Embryonic facial prominence (tissue), 1 donor: ENCODE measurements around the gene TSPAN32.
"Not testable (repeated sequence)": the region's sequence is repeated elsewhere in the genome, so short reads cannot be mapped to it uniquely, and the experiment has no call there.

Experiments used
- DNase-seq: peaks from one replicate; pipeline ENCODE4 v3.0.0-alpha.2; 2016; ENCODE audit errors: extremely low spot score

The TSPAN32 gene

DNA sequence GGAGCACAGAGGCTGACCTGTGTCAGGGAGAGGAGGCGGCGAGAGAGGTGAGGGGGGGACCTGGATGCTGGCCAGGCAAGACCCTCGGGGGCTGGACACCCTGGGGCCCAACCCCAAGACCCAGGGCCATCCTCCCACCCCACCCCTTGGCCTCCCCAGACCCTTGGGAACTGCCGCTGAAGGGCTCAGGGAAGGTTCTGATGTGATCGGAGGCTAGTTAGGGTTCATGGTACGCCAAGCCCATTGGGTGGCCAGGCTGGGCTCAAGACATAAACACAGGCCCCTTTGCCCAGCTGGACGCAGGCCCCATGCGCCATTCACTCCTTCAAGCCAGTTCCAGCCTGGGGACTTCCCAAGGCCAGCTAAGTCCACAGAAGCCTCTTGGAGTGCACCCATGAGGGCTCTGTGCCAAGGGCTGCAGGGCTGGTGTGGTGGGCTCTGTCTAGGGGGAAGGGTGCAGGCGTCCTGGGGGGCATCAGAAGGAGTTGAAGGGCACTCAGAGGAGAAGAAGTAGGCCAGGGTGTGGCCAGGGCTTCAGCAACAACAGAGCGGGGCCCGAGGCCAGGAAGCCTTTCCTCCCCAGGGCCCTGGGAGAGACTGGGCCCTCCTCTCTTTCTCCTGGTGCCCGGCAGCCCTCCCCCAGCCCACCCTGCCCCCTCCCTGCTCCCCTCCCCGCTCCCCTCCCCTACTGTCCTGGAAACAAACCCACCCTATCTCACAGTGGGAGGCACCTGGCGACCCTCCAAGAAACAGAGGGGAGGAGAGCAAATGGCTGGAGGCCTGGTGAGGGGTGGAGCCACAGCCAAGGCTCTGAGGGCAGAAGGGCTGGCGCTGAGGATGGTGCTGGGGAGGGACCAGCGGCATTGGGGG is 12.9 kb downstream of the TSPAN32 start:
- peak; percentile 69 for DNase-seq

DNA sequence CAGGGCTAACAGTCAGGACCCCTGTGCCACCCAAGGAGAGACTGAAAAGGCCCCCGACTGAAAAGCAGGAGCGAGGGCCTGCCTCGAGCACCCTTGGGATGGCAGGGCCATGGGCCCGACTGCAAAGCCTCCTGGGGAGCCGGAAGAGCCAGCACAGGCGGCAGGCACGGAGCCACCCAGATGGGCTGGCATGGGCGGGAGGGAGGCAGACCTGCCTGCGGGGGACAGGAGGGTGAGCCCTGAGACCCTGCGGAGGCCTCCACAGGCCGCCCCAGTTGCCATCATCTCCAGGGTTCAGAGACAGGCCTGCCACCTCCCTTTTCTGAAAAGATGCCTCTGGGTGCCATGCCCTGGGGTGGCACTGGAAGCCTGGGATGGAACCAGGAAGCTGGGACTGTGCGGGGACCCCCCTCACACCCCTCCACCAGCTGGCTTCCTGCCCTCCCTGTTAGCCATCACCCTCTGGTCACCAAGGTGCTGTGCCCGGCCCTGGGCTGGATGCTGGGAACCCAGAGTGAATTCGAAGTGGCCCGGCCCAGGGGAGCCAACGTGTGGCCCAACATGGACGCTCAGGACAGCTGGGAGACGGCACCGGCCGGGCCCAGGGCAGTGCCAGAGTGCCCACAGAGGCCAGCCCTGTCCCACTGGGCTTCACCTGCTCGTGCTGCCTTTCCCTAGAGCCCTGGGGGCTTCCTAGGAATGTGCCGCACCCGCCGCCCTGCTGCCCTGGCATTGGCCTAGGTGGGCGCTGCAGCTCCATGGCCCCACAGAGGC is 13.8 kb downstream of the TSPAN32 start:
- no peak for DNase-seq

DNA sequence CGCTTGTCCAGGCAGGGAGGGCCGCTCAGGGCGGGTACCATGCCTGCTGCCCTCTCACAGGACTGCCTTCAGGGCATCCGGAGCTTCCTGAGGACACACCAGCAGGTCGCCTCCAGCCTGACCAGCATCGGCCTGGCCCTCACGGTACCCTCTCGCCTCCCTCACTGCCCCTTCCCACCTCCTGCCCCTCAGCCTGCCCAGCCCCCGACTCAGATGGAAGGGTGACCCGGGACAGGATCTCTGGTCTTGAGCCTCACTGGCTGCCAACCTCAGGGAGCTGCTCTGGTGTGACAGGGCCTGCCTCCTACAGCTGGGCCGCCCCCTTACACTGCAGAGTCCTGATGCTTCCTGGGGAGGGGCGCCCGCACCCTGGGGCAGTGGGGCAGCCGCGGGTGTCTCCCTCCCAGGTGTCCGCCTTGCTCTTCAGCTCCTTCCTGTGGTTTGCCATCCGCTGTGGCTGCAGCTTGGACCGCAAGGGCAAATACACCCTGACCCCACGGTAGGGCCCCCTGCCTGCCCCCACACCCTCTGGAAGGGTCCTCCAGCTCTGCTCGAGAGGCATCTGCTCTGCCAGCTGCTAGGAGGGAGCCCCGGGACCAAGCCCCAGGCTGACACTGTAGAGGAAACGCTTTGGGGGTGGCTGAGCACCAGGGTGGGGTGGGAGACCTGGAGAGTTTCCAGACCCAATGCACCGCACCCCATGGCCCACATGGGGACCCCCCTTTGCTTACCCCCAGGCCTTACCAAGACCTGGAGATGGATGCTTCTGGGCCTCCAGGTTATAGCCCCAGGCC is 14.6 kb downstream of the TSPAN32 start:
- DNase-seq, result no peak

DNA sequence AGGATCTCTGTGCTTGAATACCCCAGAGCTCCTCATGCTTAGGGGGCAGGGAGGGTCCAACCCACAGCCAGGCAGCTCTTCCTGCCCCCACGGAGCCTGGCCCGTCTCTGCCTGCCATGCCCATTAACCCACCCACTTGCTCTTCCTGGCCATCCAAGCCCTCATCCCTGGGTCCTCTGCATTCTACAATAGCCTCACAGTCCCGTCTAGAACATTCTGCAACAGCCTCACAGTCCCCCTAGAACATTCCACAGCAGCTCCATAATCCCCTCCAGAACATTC is 15.1 kb downstream of the TSPAN32 start:
- no peak for DNase-seq

DNA sequence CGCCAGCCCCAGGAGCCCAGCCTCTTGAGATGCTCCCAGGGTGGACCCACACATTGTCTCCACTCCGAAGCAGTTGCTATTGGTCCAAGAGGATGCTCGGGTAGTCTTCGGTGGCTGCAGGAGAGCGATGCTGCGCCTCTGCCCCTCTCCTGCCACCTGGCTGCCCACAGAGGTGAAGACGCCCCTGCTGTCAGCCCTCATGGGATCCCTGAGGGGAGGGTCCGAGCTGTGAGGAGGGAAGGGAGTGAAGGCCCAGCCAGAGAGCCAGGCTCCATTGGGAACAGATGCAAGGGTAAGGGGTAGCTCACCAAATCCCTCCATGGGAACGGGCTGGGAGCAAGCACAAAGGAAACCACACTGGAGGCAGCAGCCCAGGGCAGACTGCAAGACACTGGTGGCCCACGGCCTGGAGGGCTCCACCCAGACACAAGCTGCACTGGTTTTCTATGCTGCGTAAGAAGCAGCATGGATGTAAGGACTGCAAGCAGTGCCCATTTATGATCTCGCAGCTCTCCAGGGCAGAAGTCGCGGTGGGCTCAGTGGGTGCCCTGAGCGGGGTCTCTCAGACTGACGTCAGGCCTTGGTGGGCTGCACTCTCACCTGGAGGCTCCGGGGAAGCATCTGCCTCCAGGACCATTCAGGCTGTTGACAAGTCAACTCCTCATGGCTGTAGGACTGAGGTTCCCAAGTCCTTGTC is 15.7 kb downstream of the TSPAN32 start:
- DNase-seq, result no peak

DNA sequence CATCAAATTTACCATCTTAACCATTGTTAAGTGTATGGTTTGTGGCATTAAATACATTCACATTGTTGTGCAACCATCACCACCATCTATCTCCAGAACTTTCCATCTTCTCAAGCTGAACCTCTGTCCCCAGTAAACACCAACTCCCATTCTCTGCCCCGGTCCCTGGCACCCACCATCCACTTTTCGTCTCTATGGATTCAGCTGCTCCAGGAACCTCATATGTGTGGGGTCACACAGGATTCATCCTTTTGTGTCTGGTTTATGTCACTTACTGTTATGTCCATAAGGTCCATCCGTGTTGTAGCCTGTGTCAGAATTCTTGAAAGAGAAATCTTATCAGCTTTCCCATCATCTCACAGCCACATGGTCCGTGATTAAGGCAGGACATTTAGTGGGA is 16.3 kb downstream of the TSPAN32 start:
- DNase-seq, result no peak

DNA sequence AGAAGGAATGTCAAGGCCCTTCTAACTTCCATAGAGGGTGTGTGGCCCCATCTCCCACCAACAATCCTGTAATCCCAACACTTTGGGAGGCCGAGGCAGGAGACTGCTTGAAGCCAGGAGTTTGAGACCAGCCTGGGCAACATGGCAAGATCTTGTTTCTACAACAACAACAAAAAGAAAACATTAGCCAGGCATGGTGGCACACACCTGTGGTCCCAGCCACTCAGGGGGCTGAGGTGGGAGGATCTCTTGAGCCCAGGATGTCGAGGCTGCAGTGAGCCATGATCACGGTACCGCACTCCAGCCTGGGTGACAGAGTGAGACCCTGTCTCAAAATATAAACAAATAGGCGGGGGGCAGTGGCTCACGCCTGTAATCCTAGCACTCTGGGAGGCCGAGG is 16.9 kb downstream of the TSPAN32 start:
- no peak for DNase-seq

DNA sequence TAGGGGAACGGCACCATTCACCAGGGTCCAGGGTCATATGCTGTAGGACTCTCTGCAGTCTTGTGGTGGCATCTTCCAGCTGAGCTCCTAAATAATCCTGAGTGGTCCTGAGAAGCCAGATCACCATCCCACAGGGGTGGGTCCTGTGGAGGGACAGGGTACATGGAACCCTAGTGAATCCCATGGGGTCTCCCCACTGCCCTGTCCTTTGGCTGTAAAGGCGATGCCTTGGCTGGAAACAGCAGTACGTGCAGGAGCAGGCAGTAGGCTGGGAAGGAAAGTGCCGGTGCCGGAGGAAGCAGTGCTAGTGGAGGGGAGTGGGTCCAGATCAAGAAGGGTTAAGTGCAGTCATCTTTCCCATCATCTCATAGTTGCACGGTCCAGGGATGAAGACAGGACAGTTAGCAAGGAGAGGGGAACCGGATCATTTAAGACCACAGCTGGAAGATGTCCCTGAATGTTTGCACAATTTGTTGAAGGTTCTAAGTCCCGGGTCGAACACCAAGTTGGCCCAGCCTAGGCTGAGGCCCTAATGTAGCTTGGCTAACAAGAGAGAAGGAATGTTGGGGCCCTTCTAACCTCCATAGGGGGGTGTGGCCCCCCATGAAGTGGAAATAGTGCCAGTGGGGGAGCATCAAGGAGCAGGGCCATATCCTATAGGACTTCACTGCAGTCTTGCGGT is 18.1 kb downstream of the TSPAN32 start:
- no peak for DNase-seq

DNA sequence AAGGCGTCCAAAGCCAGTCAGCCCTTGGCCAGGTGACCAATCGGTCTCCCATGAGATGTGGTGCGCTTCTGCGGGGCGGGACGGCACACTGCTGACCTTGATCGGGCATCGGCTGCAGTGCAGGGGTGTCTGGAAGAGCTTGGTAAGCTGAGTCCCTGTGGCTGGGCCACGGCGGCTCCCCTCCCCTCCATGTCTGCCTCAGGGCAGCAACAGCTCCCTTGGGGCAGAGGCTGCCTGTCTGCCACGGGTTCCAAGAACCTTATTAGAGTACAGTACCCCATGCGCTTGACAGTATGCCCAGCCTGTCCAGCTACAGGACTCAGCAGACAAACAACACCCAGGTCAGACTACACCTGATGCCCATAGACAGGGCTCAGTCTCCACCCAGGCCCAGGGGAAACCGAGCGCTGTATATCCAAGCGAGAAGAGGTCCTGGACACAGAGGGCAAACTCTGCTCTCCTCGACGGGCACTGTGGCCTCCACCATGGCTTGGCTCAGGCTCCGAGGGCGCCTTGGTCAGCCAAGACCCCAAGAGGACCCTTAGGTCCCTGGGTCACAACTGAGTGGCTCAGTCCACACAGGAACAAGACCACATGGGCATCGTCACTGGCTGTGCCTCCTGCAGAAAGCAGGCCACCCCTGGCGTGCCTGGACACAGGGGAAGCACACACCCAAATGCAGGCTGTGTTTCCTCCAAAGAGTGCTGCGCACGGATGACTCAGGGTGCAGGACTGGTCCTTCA is 18.9 kb downstream of the TSPAN32 start:
- no peak for DNase-seq

DNA sequence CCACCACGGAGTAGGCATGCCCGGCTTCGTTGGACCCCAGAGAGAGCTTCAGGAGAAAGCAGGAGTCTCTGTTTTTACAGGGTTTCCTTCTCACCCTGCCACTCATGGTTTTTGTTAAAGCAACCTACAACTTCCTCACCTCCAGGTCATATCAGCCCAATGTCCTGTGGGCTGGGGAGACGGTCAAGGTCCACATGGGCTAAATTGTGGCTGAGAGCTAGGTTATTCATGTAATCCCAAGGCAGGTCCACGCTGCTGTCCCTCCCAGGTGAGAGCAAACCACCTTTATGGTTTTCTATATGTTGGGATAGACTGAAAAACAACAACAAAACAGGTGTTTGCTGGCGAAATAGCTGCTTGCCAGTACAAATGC is 19.5 kb downstream of the TSPAN32 start:
- no peak for DNase-seq

DNA sequence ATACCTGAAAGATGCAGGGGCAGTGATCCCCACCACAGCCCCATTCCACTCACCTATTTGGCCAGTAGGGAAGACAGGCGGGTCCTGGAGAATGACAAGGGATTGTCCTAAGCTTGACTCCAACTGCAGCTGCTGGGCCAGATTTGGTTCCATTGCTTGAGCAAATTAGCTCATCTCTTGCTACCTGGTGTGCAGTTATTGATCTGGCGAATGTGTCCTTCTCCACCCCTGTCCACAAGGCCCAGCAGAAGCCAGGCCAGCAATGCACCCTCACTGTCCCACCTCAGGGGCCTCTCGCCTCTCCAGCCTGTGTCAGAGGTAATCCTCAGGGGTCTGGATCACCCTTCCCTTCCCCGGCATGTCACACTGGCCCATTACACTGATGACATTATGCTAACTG is 23.3 kb downstream of the TSPAN32 start:
- no peak for DNase-seq

DNA sequence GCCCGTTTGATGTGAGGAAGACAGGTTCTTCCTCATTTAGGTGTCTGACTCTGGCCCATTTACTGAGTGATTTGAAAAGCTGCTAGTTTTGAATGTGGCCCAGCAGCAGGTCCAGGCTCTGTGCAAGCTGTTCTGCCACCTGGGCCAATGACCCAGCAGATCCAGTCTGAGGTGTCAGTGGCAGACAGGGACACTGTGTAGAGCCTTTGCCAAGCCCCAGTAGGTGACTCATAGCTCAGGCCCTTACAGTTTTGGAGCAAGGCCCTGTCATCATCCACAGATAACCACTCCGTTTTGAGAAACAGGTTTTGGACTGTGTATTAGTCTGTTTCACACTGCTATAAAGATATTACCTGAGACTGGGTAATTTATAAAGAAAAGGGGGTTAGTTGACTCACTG is 23.9 kb downstream of the TSPAN32 start:
- no peak for DNase-seq

DNA sequence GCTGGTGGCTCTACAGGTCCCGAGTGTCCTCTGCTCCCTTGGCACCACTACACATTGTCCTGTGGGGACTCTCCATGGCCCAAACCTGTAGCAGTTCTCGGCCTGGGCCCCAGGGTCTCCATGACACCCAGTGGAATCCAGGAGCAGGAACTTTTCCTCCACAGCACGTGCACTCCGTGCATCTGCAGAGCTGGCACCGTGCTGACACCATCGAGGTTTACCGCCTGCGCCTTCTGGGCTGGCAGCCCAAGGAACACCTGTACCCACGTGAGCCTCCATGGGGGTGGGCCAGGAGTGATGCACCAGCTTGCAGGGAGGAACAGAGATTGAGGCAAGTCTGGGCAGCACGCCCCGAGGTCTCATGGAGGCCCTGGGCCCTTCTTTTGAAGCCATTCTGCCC is 25.2 kb downstream of the TSPAN32 start:
- no peak for DNase-seq

DNA sequence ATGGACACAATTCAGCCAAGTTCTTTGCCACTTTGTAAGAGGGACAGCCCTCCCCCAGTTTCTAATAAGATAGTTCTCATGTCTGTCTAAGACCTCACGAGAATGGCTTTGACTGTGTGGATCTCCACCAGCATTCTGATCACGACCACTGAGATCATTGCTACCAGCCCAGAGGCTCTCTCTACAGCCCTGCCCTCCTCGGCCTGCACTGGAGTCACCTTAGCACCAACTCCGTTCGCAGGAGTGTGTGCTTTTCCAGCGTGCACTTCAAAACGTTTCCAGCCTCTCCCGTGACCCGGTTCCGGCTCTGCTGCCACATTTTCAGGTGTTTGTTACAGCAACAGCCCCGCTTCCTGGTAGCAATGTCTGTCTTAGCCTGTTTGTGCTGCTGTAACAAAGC is 26.2 kb downstream of the TSPAN32 start:
- DNase-seq, result no peak

DNA sequence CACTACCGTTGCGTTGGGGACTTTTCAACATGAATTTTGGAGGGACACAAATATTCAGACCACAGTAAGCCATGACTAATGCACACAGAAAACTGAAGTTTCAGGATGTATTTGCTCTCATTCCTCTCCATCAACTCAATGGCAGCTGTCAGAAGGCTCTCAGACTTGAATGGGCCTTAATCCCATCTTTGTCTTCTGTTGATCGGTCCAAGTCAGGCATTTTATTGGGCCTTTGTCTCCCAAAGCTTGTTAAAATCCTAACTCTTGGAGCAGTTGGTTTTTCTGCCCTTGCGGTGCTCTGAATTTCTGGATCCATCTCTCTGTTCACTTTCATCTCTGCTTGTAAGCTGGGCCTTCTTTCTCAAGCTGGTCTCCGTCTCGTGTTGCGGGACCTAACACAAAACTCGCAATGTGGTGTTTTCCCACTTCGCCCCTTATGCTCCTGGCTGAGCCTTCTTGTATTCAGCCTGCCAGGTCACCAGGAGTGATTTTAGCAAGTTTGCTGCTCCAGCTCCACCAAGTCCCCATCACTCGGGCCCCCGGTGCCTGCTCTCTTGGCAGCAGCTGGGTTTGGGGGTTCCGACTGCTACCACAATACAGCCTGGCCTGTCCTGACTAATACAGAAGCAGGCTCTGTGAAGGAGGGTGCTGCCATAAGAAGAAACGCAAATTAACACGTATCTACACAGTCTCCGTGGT is 27.0 kb downstream of the TSPAN32 start:
- DNase-seq, result no peak

DNA sequence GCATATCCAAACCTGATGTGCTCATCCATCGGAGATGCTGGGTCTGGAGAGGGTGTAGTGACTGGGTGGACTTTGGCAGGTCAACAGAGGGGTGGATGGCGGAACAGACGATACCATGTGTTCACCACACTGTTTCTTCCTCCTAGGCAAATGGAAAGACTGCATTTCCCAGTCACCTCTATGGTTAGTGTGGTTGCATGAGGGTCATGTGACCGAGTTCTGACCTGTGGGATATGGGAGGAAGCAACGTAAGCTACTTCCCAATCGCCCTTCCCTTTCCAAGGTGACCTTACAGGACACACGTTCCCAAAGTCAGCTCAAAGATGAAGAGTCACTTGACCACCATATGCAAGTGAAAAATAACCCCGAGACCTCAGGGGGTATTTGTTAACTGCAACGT is 27.7 kb downstream of the TSPAN32 start:
- no peak for DNase-seq

DNA sequence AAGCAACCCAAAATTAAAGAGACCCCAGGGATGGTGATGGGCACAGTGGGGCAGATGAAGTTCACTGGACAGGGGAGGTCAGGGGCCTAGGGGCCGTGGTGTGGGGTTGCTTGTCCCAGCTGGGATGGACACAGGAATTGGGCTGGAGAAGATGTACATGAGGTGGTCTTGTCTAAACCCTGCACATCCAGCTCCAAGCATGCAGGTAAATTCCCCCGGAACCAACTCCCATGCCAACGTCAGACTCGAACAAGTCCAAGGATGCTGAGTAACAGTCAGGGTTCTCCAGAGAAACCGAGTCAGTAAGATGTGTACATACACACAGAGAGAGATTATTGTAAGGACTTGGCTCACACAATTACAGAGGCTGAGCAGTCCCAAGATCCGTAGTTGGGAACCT is 28.9 kb downstream of the TSPAN32 start:
- DNase-seq, result no peak

DNA sequence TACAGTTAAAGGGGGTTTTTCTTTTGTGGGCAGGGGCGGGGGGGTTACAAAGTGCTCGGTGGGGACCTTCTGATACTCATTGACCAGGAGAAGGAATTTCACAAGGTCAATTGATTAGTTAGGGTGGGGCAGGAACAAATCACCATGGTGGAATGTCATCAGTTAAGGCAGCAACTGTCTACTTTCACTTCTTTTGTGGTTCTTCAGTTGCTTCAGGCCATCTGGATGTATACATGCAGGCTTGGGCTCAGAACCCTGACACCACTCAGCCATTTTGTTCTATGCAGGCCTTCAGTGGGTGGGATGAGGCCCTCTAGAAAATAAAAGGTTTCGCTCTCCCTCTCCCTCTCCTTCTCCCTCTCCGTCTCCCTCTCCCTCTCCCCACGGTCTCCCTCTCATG is 29.6 kb downstream of the TSPAN32 start:
- DNase-seq, result no peak

DNA sequence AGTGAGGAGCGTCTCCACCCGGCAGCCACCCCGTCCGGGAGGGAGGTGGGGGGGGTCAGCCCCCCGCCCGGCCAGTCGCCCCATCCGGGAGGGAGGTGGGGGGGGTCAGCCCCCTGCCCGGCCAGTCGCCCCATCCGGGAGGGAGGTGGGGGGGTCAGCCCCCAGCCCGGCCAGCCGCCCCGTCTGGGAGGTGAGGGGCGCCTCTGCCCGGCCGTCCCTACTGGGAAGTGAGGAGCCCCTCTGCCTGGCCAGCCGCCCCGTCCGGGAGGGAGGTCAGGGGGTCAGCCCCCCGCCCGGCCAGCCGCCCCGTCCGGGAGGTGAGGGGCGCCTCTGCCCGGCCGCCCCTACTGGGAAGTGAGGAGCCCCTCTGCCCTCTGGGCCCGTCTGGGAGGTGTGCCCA is 30.8 kb downstream of the TSPAN32 start:
- not testable (repeated sequence) for DNase-seq
